ENCODE results near the gene NTM.

Gene NTM

DNA sequence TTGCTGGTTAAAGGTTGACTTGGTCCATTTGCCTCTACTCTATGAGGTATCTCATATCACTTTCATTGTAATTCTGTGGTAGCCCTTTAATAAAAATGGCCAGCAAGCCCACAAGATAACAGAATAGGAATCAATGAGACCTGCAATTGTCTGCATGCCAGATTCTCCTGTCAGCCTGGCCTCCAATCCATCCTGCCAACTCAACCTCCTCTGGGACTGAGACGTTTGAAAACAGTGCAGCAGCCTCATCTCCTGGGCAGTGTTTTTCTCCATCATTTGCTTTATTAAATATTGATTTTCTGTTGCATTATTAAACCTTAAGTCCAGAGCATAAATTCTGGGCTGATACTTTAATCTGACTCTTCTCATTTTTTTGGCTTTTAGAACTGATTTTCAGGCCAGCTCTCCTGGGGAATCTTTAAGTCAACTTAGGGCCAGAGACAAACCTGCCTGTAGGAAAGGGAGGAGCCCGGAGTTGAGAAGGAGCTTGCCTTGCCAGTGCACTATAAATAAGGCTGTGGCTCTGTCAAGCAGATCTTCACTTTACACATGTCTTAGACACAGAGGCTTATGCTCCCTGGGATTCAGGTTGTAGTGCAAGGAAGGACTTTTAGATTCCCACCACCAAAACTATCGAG lies 798.0 kb downstream of the NTM start:
- Histone ChIP-seq H3K36me3 (ENCODE audit: control insufficient read depth, insufficient read depth, low read length) (no peaks in the 10 kb centered on the region), H3K9ac (no peak overlapping the region), H3K27me3 (ENCODE audit: control insufficient read depth, insufficient read depth, low read length) (no peaks in the 10 kb centered on the region), H3K4me3 (ENCODE audit: low read depth, low read length) (no peak overlapping the region), H3K4me1 (no peaks in the 10 kb centered on the region), H2AFZ (no peak overlapping the region), H3K27ac (no peak overlapping the region), H3K9me3 (ENCODE audit: control insufficient read depth, low read length) (no peaks in the 10 kb centered on the region), H3K4me2 (ENCODE audit: low read length) (no peak overlapping the region), H3K79me2 (no peaks in the 10 kb centered on the region)
- TF ChIP-seq CTCF (IDR thresholded peaks at IDR 0.05) = no peak

- no peak overlapping the region for H3K27ac ChIP-seq
- H3K27me3 ChIP-seq (ENCODE audit: control insufficient read depth, insufficient read depth, low read length) = no peaks in the 10 kb centered on the region
- no peak overlapping the region for H2AFZ ChIP-seq
- no peaks in the 10 kb centered on the region for H3K36me3 ChIP-seq (ENCODE audit: control insufficient read depth, insufficient read depth, low read length)
- H3K4me2 ChIP-seq (ENCODE audit: low read length) = no peak overlapping the region
- H3K4me1 ChIP-seq = no peaks in the 10 kb centered on the region
- H3K79me2 ChIP-seq = no peaks in the 10 kb centered on the region
- no peak overlapping the region for H3K9ac ChIP-seq
- H3K4me3 ChIP-seq (ENCODE audit: low read depth, low read length) = no peak overlapping the region
- H3K9me3 ChIP-seq (ENCODE audit: control insufficient read depth, low read length) = no peaks in the 10 kb centered on the region
- TF ChIP-seq CTCF (IDR thresholded peaks at IDR 0.05) = no peak
Measured at GRCh38 chr11:132171031-132171430, 800.6 kb downstream of the NTM start.

DNA sequence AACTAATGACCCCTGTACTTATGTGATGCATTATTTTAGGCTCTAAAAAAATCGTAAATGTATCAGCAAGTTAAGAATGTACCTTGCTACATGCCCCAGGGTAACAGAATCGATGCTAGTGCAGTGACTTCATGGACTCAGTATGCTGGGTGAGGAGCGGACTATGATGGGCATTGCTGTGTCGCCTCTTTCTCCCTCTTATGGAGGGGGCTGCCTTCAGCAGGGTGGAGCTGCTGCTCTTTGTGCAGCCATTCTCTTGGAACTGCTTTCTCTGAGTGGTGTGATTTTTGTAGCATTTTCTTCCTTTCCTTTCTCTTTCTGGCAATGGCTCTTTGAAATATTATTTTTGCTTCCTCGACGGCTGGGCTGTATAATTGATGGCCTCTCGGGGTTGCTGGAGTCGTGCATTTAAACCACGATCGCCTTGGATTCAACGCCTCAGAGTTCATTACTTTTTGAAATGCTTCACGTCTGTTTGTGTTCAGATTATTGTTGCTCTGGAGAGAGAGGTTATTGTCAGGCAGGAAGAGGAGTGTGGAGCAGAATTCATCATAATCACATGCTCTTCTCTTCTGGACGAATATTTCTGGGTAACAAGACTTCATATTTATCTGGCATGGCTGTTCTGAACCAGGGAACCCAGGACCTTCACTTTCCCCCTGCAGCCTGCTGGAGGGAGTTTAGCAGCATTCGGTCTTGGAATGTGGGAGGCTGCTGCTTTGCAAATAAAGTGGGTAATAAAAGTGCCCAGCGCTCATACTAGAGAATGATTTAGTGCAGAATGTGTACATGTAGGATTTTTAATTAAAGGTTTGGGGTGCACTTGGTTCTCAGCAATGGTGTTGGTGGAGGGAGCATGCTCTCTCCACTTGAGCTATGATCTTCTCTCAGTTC lies 804.2 kb downstream of the NTM start:
- Histone ChIP-seq H3K9me3 (ENCODE audit: control insufficient read depth, low read length) (no peaks in the 10 kb centered on the region), H3K4me2 (ENCODE audit: low read length) (no peak overlapping the region), H3K4me3 (ENCODE audit: low read depth, low read length) (no peak overlapping the region), H3K36me3 (ENCODE audit: control insufficient read depth, insufficient read depth, low read length) (no peaks in the 10 kb centered on the region), H2AFZ (no peak overlapping the region), H3K79me2 (no peaks in the 10 kb centered on the region), H3K4me1 (no peaks in the 10 kb centered on the region), H3K27ac (no peak overlapping the region), H3K27me3 (ENCODE audit: control insufficient read depth, insufficient read depth, low read length) (no peaks in the 10 kb centered on the region), H3K9ac (no peak overlapping the region)
- TF ChIP-seq CTCF (IDR thresholded peaks at IDR 0.05) = no peak

GRCh38 chr11:132177106-132177505 lies 806.7 kb downstream of the NTM start:
- no peaks in the 10 kb centered on the region for H3K36me3 ChIP-seq (ENCODE audit: control insufficient read depth, insufficient read depth, low read length)
- no peaks in the 10 kb centered on the region for H3K27me3 ChIP-seq (ENCODE audit: control insufficient read depth, insufficient read depth, low read length)
- no peaks in the 10 kb centered on the region for H3K79me2 ChIP-seq
- no peaks in the 10 kb centered on the region for H3K9me3 ChIP-seq (ENCODE audit: control insufficient read depth, low read length)
- no peak overlapping the region for H2AFZ ChIP-seq
- no peak overlapping the region for H3K27ac ChIP-seq
- TF ChIP-seq CTCF (IDR thresholded peaks at IDR 0.05) = no peak
- no peak overlapping the region for H3K9ac ChIP-seq
- no peak overlapping the region for H3K4me2 ChIP-seq (ENCODE audit: low read length)
- no peaks in the 10 kb centered on the region for H3K4me1 ChIP-seq
- H3K4me3 ChIP-seq (ENCODE audit: low read depth, low read length) = no peak overlapping the region

Measured in parathyroid adenoma (tissue), 2 donors.